Stimulated activated CD4-positive, alpha-beta T cell treated with anti-CD3 and anti-CD28 coated beads, Interleukin-2, amount 100 ng/mL, for 24 hours (primary cell): ENCODE measurements around the gene AGPAT2.

Experiments used
- DNase-seq, 2 donors: peaks; one replicate each; pipeline ENCODE4 v3.0.0-alpha.2; 2020

Gene AGPAT2

GRCh38 chr9:136687721-136688223 lies 515 bp upstream of the AGPAT2 start:
- DNase-seq, result no peak

- no peak for DNase-seq
Measured at GRCh38 chr9:136686534-136686793, 793 bp downstream of the AGPAT2 start.

GRCh38 chr9:136685790-136686533 lies 1.3 kb downstream of the AGPAT2 start:
- DNase-seq, result no peak

DNA sequence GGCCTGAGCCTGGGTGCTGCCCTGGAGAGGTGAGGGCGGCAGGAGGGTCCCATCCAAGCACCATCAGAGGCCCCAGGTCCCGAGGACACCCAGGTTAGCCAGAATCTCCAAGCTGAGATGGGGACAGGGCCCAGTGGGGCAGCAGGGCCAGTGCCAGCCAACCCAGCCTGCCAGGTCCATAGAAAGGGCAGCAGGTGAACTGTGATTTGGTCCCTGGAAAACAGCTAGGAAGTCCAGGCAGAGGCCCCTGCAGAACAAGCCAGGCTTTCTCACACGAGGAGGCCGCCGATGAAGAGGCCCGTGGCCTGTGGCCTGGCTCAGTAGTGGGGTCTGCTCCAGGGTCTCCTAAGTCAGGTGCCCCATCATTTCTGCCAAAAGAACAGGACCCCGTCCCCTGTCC lies 2.0 kb downstream of the AGPAT2 start:
- DNase-seq, result no peak

DNA sequence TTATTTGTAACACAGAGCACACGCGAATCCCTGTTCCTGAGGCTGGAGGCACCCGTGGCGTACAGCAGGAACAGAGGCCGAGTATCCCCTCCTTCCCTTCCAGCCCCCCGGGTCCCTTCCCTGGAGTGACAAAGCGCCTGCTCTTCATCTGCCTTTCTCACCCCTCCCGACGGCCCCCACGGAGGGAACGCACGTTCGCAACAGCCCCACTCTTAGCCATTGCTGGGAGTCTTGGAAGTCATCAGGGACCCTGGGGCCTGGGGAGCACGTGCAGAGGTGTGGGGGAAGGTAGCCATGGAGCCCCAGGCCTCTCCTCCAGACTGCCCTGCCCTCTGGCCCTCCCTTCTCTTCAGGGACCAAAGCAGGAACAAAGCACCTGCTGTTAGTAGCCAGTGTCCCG lies 2.5 kb downstream of the AGPAT2 start:
- DNase-seq, result no peak

DNA sequence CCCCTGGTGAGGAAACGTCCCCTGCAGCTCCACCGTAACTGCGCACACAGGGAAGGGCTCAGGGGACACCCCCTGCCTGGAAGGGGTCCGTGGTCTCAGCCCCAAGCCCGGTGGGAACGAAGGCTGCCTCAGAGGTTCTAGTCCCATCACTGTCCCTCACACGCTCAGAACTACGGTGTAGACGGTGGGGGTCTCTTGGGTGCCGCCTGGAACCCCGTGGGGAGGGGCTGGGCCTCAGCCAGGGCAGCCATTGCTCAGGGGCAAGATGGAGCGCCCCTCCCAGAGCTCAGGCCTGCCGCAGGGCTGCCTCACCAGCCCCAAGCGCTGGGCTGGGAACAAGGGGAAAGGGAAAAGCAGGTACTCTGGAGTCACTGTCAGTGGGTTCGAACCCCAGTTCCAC lies 2.9 kb downstream of the AGPAT2 start:
- no peak for DNase-seq

GRCh38 chr9:136683755-136684154 lies 3.5 kb downstream of the AGPAT2 start:
- DNase-seq, result no peak

- no peak for DNase-seq
Measured at GRCh38 chr9:136683173-136683745, 4.0 kb downstream of the AGPAT2 start.

DNA sequence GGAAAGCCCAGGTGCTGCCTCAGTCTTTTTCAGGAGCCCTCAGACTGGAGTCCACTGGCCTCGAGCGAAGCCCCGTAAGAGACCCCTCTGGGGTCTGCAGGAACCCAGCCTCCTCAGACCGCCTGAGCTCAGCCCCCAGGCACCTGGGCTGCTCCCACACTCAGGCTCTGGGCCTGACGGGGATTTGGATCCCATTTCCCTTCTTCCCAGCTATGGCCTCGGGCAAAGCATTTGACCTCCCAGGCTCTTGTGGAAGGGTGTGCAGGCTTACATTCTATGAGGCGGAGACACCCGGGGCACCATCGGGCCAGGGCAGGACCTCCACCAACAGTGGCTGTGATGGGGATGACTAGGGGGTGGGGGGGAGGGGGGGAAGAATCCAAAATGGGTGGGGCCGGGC lies 4.5 kb downstream of the AGPAT2 start:
- DNase-seq, result no peak

DNA sequence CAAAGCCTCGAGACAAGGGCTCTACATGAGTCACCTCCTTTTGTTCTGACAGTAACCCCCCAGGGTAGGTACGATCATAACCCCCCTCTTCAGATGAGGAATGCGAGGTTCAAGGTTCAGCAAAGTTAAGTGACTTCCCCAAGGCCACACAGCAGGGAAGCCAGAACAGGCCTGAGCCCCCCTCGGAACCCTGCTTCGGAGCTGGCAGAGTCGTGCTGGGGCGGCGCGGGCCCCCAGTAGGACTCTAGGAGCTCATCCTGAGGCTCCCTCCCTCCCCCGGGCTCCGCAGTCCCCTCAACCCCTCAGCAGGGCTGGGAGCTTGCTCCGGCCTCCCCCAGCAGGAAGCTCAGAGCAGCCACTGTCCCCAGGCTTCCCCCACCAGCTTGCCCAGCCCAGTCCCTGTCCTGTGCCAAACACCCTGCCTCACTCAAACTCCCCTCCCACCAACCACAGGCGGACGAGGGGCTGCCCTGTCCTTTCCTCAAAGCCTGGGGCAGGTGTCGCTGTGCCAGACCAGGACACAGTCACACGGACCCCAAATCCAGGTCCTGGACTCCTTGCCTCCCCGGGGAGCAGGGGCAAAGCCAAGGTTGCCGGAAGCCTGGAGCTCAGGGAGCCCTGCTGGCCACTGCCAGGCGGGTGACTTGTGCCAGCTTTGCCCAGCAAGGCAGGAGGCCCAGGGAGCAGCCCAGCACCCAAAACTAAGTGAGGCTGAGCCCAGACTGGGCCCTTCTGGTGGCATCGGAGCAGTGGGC lies 5.1 kb downstream of the AGPAT2 start:
- DNase-seq, result no peak

DNA sequence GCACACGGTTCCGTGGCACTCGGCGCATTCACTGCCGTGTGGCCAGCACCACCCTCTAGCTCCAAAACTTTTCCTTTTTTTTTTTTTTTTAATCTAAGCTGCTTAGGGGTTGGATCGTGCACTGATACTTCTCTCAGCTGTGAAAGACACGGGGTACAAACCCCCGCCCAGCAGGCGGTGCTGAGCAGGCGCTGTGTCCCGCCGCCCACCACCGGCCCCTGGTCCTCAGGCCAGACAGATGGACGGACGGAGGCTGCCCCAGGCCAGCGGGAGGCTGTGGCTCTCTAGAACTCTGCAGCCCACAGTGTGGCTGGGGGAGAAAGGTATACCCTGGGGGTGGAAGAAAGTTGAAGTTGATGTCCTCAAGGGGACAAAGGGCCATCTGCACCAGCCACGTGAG lies 6.2 kb downstream of the AGPAT2 start:
- DNase-seq, result no peak

- no peak for DNase-seq
Measured at GRCh38 chr9:136679431-136679941, 7.8 kb downstream of the AGPAT2 start.

- no peak for DNase-seq
Measured at GRCh38 chr9:136678624-136679023, 8.6 kb downstream of the AGPAT2 start.

GRCh38 chr9:136678034-136678433 lies 9.2 kb downstream of the AGPAT2 start:
- no peak for DNase-seq

DNA sequence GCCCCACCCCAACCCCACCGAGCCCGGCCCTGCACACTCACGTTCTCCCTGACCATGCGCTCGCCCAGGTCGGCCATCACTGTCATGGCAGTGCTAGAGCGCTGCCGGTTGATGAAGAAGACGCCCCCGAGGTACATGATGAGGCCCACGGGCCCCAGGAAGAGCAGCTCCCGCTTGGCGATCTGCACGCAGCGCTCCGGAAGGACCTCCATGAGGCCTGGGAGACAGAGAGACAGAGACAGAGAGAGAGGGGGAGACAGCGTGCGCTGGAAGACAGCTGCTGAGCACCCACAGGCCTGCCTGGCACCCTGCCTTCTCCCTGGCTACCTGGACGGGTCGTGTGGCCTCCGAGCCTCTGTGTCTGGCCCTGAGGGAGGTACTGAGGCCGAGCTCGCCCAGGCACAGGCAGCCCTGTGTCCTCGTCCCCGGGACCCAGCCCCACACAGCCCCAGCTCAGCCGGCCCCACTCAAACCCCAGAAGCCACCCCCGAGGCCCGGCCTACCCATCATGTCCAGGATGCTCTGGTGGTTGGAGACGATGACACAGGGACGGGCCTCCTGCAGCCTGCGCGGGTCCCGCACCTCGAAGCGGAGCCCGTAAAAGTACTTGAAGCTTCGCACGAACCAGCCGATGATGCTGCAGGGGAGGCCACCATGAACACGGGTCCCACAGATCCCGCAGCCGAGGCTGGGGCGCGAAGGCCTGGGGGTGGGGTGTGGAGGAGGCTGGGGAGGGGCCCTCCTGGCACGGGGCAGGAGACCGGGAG lies 10.2 kb downstream of the AGPAT2 start:
- DNase-seq, result no peak

DNA sequence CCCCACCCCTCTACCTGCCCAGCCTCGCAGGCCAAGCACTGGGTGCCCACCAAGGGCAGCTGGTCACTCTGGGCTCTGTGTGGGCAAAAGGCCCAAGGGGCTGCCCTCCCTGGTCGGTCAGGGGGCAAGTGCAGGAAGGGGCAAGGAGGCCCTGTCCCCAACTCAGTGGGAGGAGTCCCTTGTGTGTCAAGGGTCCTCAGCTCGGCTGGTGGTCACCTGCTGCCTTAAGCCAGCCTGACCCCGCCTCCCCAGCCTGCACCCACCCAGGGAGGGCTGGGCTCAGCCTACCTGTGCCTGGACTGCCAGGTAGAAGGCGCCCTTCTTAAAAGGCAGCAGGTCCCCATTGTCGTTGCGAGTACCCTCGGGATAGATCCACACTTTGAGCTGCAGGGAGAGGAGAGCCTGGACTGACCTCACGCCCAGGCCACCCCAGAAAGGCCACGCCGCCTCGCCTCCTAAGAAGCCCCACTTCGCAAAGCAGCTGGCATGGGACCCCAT lies 10.9 kb downstream of the AGPAT2 start:
- DNase-seq, result no peak

- DNase-seq, result no peak
Measured at GRCh38 chr9:136675477-136676296, 11.6 kb downstream of the AGPAT2 start.

DNA sequence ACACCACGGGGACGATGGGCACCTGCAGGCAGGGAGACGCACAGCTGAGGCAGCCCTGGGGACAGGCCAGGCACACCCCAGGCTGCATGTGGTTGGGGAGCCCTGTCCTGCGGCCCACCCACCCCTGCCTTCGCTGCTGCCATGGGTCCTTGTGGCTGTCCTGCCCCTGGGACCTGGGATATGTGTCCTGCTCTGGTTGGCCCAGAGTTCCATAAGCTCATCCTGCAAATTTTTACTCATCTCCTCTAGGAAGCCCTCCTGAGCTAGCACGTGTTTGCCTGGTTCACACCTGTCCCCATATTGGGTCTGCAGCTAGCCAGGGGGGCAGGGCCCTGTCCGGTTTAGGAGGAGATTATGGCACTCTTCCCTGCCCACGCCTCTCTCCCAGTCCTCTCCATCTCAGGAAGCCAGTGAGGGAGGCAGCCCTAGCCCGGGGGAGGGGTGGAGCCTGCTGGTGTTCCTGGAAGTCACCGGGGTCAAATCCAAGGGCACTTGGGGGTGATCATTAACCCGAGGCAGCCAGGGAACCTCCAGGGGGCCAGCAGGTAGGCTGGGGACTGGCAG lies 12.4 kb downstream of the AGPAT2 start:
- DNase-seq, result no peak

- no peak for DNase-seq
Measured at GRCh38 chr9:136673975-136674785, 13.1 kb downstream of the AGPAT2 start.

- no peak for DNase-seq
Measured at GRCh38 chr9:136673088-136673974, 13.9 kb downstream of the AGPAT2 start.
